HG02571 (cell line): ENCODE measurements around the gene SNAPC5.
A peak's percentile ranks its signal among the peaks of the same experiment; 100 is the strongest.
"Not testable (repeated sequence)": the region's sequence is repeated elsewhere in the genome, so short reads cannot be mapped to it uniquely, and the experiment has no call there.

Source experiments
- ATAC-seq: cut with Tn5 transposase; IDR thresholded peaks from one replicate; pipeline ENCODE4 v1.9.1; 2021; ENCODE audit warnings: mild to moderate bottlenecking, moderate library complexity; ENCODE audit not compliant: unreplicated experiment

Gene SNAPC5

DNA sequence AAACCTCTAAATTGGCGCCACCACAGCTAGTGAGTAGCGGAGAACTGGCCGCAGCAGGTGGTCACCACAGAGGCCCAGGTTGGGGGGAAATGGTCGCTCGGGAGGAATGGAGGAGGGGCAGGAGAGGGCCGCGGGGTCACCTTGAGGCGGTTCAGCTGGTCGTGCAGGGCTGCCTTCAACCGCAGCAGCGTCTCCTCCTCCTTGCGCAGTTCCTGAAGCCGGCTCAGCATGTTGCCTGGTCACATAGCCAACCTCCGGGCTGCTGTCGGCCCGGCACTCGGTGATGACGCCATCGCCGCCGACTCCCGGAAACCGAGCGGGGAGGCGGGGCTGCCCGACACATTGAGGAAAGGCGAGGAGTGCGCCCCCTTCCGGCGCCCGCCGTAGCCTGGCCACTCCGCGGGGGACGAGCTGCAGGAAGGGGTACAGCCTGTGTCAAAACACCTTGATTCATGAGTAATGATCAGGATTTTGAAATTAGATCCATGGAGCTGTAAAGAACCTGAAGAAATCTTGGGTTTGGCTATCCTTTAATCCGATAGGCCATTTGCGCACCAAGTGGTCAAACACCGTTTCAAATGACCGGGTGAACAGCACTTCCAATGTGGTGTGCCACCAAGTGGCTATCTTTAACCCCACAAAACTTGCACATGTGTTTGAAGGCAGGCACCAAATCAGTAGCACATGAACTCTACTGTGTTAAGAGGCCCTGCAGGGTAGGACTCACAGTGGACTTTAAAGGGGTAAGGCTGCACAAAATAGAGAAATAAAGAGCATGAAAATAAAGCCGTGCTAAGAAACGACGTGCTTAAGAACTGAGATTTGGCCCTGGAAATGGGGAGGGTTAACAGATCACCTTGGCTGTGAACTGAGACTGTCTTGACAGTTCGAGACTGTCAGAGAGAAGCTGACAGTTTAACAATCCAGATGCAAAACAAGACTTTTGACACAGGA lies at the start of gene SNAPC5:
SNAPC5 (minus strand) TSS at position 261 of the 954 bp plus-strand sequence; CDS start at position 230, 31 bp downstream.
- peak; percentile 89 for ATAC-seq

GRCh38 chr15:66545255-66545654 lies 47.7 kb upstream of the SNAPC5 start:
- no peak for ATAC-seq

DNA sequence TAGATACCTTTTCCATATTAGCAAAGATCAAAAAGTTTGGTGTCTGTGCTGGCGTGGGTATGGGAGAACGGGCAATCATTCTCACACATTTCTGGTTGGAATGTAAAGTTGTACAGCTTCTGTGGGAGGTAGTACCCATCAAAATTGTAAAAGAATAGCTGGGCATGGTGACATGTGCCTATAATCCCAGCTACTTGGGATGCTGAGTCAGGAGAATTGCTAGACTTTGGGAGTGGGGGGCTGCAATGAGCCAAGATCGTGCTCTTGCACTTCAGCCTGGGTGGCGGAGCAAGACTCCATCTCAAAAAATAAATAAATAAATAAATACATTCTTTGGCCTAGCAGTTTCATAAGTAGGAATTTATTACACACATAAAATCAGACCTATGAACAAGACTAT lies 45.3 kb upstream of the SNAPC5 start:
- ATAC-seq, result no peak

- no peak for ATAC-seq
Observed at GRCh38 chr15:66535056-66535455, 37.5 kb upstream of the SNAPC5 start.

- no peak for ATAC-seq
Observed at GRCh38 chr15:66524838-66525237, 27.3 kb upstream of the SNAPC5 start.

DNA sequence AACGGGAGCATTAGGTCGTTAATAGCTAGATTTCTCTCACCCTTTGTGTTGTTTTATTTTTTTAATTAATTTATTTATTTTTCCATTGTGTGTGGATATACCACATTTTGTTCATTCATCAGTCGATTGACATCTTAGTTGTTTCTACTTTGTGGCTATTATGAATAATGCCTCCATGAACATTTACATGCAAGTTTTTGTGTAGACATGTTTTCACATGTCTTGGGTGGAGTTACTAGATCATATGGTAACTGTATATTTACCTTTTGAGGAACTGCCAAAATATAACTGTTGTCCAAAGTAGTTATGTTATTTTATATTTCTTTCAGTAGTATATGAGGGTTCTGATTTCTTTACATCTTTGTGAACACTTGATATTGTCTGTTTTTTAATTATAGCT lies 26.4 kb upstream of the SNAPC5 start:
- no peak for ATAC-seq

DNA sequence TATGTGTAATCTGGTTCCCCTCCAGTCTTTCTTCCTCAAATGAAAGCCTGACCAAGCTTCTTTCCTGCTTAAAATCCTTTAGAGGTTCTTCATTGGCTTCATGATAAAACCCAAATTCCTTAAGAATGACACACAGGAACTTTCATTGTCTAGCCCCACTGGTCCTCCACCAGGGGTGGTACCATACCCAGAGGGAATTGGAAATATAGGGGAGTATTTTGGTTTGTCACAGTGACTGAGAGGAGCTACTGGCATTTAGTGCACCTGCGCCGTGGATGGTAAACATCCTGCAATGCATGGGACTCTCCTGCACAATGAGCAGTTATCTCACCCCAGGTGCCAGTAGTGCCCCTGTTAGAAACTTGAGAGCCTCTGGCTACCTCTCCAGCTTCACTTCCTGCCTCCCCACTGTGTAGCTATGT lies 18.4 kb upstream of the SNAPC5 start:
- ATAC-seq, result no peak

GRCh38 chr15:66514586-66514985 lies 17.0 kb upstream of the SNAPC5 start:
- no peak for ATAC-seq

DNA sequence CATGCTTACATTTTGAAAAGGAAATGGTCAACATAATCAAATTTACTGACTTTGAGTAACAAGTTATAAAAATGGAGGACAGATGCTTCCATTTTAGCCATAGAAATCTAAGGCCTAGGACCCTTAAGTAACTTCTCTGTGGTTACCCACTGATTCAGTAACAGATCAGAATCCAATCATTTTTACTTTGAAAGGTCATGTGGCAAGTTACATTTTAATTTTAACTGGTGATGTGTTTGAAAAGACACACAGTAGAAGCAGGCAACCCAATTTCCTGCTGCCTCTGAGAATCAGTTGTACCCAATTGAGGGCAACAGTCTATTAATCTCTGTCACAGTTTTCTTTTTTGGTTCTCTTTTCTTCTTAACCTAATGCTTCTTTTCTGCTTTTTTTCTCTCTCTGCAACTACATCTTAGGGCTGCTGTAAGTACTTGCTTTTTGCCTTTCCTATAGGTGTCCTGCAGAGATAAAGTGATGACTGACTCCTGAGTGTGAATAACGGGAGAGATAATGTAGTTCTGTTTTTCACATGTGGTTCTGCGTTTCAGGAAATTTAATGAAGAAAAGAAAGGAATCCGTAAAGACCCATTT lies 10.8 kb upstream of the SNAPC5 start:
- no peak for ATAC-seq

GRCh38 chr15:66505818-66506217 lies 8.3 kb upstream of the SNAPC5 start:
- no peak for ATAC-seq

DNA sequence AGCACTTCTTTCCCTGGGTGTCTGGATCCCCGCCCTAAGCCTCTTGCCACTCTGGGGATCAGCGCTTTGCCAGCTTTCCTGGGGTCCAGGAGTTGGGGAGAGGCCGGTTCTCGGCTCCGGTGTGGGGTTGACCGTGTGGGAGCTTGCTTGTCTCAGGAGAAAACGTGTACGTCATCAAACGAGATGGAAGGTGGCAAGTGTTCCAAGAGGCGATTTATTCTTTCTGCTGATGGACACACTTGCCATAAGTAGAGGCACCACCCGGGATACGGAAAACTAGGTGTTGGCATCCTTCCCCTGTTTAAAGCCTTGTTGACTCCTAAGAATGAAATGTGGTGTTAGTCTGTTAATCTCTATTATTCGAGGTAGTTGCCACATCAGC lies 7.9 kb upstream of the SNAPC5 start:
- no peak for ATAC-seq

- peak; percentile 80 for ATAC-seq
Observed at GRCh38 chr15:66504563-66505429, 7.2 kb upstream of the SNAPC5 start, which contains the start of the genes RPL4 and ZWILCH. Gene RPL4 (minus strand): TSS chr15:66504855. CDS start chr15:66504790, 65 bp downstream. Gene ZWILCH (plus strand): TSS chr15:66505326. CDS start chr15:66505339, 13 bp downstream.

DNA sequence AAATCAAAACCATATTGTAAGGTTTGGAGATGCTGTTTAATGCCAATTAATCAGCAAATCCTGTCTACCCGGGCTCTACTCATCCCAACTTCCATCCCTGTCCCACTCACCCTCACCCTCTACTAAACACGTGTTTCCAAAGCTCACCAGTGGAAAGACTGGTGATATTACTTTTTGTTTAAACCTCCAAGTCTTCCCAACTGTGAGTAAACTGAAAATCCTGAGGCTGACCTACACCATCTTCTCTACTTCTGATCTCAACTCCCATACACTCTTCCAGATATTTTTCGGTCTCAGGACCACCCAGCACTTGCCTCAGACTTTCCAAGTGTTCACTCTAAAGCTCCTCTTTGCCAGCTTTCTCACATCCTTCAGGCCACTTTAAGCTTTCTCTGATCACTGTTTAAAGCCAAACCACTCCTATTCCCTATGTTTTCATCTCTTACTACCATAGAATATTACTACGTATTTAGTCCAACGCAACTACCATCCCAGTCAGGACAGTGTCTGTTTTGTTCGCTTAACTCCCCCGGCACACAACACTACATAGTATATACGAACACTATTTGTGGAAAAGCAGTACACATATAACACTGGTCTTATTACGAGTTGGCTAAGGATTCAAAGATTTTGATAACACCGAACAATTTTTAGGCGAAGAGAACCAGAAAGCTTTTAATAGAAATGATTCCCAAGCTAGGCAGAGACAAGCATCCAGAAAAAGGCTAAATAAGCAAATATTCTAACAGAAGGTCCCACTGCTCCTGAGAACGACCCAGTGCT lies 6.4 kb upstream of the SNAPC5 start:
- ATAC-seq, result no peak

DNA sequence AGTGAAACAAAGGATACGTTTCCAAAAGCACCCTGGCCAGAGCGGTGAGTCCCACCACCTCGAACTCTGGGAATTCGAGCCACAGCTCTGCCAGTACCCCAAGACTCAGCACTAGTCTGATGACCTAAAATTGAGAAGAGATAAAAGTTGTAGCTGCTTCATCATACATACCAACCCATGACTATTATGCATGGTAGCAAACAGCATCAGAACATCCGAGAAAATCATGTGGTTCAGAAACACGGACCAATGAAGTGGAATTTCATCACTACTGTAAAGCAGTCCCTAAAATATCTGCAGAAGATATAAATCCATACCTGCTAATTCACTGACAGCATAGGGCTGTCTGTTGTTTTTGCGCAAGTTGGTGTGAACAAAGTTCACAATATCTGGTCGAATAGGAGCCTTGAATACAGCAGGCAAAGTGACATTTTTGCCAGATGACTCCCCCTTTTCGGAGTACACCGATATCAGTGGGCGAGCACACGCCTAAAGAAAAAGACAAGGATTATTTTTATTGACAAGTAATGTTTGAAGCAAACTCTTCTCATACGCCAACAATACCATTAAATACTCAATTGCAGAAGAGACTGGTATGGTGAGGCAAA lies 5.6 kb upstream of the SNAPC5 start:
- ATAC-seq, result not testable (repeated sequence)

GRCh38 chr15:66502491-66502890 lies 4.9 kb upstream of the SNAPC5 start:
- ATAC-seq, result no peak

GRCh38 chr15:66500346-66500745 lies 2.8 kb upstream of the SNAPC5 start:
- ATAC-seq, result not testable (repeated sequence)

DNA sequence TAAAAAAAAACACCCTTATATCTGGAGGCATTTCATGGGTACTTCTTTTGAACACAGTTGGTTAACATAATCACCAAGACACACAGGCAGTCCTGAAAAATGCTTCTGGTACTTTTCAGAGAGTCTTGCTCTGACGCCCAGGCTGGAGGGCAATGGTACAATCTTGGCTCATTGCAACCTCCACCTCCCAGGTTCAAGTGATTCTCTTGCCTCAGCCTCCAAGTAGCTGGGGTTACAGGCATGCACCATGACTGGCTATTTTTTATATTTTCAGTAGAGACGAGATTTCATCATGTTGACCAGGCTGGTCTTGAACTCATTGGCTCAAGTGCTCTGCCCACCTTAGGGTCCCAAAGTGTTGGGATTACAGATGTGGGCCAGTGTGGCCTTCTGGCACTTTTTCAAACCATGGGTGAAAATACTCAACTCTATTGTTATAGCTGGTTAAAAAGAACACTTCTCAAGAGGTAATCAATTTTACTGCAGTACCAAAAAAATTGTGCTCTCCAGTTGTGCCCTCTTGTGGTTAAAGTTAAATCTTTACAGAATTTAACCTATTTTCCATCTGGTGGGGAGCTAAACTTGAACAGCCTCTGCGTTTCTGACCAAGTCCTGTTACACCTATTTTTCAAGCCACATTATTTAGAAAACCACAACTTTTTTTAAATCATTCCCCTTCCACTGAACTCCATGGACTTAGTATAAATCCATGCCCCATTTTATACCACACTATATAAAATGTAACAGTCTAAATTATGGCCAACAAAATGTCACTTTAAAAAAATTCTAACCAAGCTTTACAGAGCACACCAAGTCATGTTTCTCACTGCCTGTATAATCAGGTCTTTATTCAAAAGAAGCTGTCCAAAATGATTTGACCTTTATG lies 1.2 kb upstream of the SNAPC5 start:
- no peak for ATAC-seq

- ATAC-seq, result peak; percentile 10
Observed at GRCh38 chr15:66496951-66497501, 536 bp downstream of the SNAPC5 start.

GRCh38 chr15:66494262-66494661 lies 3.3 kb downstream of the SNAPC5 start:
- ATAC-seq, result no peak
